K562 (cell line): ENCODE data around the gene MAD2L1BP. TPM values are rescaled to one million over a fixed set of nuclear protein-coding genes. Genes with fewer than 3 reads are reported as not detected.
A peak's percentile ranks its signal among the peaks of the same experiment; 100 is the strongest.

Source experiments
- ARID2 ChIP-seq: fragments of 450-650 bp; IDR thresholded peaks from 2 replicates; pipeline ENCODE4 v1.6.1; 2017; ENCODE audit warnings: antibody characterized with exemption, mild to moderate bottlenecking
- HLTF ChIP-seq: fragments of 450-650 bp; IDR thresholded peaks from 2 replicates; pipeline ENCODE4 v1.6.1; 2016
- JUN ChIP-seq, 2 experiments: sonication (generic) in 1 of 2; formaldehyde crosslinking in 1 of 2; IDR thresholded peaks; 2 replicates each; pipeline versions ENCODE4 v1.6.1 to v1.8.0; 2012 to 2022; ENCODE audit warnings: borderline replicate concordance in 2 of 2, mild to moderate bottlenecking in 2 of 2, improper control_type of control experiment in 1 of 2, low read depth in 1 of 2, low read length in 1 of 2, missing genetic modification reagents in 1 of 2
- MYNN ChIP-seq, 2 experiments: sonication (generic); formaldehyde crosslinking in 1 of 2; IDR thresholded peaks; 2 replicates each; pipeline versions ENCODE4 v1.5.0 to v1.6.1; 2016 to 2020; ENCODE audit warnings: antibody characterized with exemption in 1 of 2, missing genetic modification reagents in 1 of 2
- POLR2A ChIP-seq: fragments of 450-650 bp; conservative IDR thresholded peaks from 2 replicates; pipeline ENCODE4 v1.6.1; 2016
- RB1 ChIP-seq: fragments of 450-650 bp; IDR thresholded peaks from 2 replicates; pipeline ENCODE4 v1.6.1; 2017; ENCODE audit warnings: low read depth, mild to moderate bottlenecking
- RBM22 ChIP-seq: fragments of 200-400 bp; formaldehyde crosslinking; IDR thresholded peaks from 2 replicates; pipeline ENCODE4 v1.6.1; 2018; ENCODE audit warnings: low read length, low read depth; ENCODE audit not compliant: poor library complexity, severe bottlenecking
- SIN3A ChIP-seq, 2 experiments: fragments of 150-350 bp in 1 of 2; IDR thresholded peaks; 2 replicates each; pipeline ENCODE4 v1.6.1; 2011 to 2016; ENCODE audit warnings: borderline replicate concordance in 2 of 2, low read depth in 2 of 2, low read length in 2 of 2, mild to moderate bottlenecking in 2 of 2, moderate library complexity in 2 of 2; ENCODE audit not compliant: control insufficient read depth in 1 of 2
- TAF15 ChIP-seq: fragments of 200-400 bp; formaldehyde crosslinking; IDR thresholded peaks from 2 replicates; pipeline ENCODE4 v1.6.1; 2017; ENCODE audit warnings: mild to moderate bottlenecking, low read depth, low read length, moderate library complexity
- TRIM28 ChIP-seq: fragments of 450-650 bp; IDR thresholded peaks from 2 replicates; pipeline ENCODE4 v1.6.1; 2017
- ZEB2 ChIP-seq: fragments of 450-650 bp; IDR thresholded peaks from 2 replicates; pipeline ENCODE4 v1.6.1; 2016
- ZFP36 ChIP-seq: fragments of 150-350 bp; IDR thresholded peaks from 2 replicates; pipeline ENCODE4 v1.6.1; 2018; ENCODE audit warnings: low read length, low read depth; ENCODE audit not compliant: partially characterized antibody
- ZNF24 ChIP-seq: fragments of 450-650 bp; IDR thresholded peaks from 2 replicates; pipeline ENCODE4 v1.6.1; 2016
- polyA plus RNA-seq, 8 experiments: library from polyadenylated mRNA; depleted of rRNA in 4 of 8; stranded (reverse) in 5 of 8; unstranded in 3 of 8; fragments of >200 nt; fragmentation: Nextera tagmentation in 2 of 8; fragmentation: Illumina TruSeq in 1 of 8; extraction: Ambion mirVana in 2 of 8; extraction: Trizol in 1 of 8; gene quantifications; 2 replicates each; pipeline versions ENCODE4 v1.2.1 to v1.2.3, GENCODE V29; 2011 to 2014; ENCODE audit warnings: inconsistent platforms in 1 of 8, missing spikeins in 1 of 8
- total RNA-seq, 7 experiments: library from RNA; depleted of rRNA in 6 of 7; stranded (reverse); fragments of >200 nt in 6 of 7; fragmentation: Illumina TruSeq in 2 of 7; extraction: Trizol in 2 of 7; gene quantifications; 2 replicates each; pipeline versions ENCODE4 v1.2.1 to v1.2.3, GENCODE V29; 2011 to 2021; ENCODE audit warnings: low replicate concordance in 1 of 7
- TF ChIP-seq, protein P1 (sequence below), 2 experiments: fragments of 200-800 bp in 1 of 2; sonication (Bioruptor generic) in 1 of 2; sonication (generic) in 1 of 2; formaldehyde crosslinking in 1 of 2; IDR thresholded peaks in 1 of 2; conservative IDR thresholded peaks in 1 of 2; 2 replicates each; pipeline versions ENCODE4 v1.5.0 to v1.6.1; 2016 to 2020; ENCODE audit warnings: missing compliant biosample characterization in 1 of 2, missing genetic modification characterization in 1 of 2, missing genetic modification reagents in 1 of 2
- TF ChIP-seq, protein P2 (sequence below): fragments of 150-350 bp; conservative IDR thresholded peaks from 2 replicates; pipeline ENCODE4 v1.6.1; 2014; ENCODE audit warnings: low read length
- TF ChIP-seq, protein P3 (sequence below): fragments of 450-650 bp; IDR thresholded peaks from 2 replicates; pipeline ENCODE4 v1.7.1; 2018; ENCODE audit warnings: mild to moderate bottlenecking, low read depth; ENCODE audit not compliant: partially characterized antibody
- TF ChIP-seq, protein P4 (sequence below), 2 experiments: IDR thresholded peaks; 2 replicates each; pipeline ENCODE4 v1.6.1; 2011; ENCODE audit warnings: borderline replicate concordance in 1 of 2, control low read depth in 1 of 2, low read depth in 1 of 2, low read length in 1 of 2, mild to moderate bottlenecking in 1 of 2, mixed read lengths in 1 of 2, moderate library complexity in 1 of 2; ENCODE audit not compliant: insufficient read depth in 1 of 2, insufficient read length in 1 of 2, poor library complexity in 1 of 2, severe bottlenecking in 1 of 2; ENCODE audit errors: extremely low read depth in 1 of 2

MAD2L1BP gene
- total and polyA plus RNA-seq, 9 of the 15 experiments (the other 6 are each of a cell fraction or from before 2014, with no cell fraction given), result 69.7 to 321 (median 111) TPM

DNA sequence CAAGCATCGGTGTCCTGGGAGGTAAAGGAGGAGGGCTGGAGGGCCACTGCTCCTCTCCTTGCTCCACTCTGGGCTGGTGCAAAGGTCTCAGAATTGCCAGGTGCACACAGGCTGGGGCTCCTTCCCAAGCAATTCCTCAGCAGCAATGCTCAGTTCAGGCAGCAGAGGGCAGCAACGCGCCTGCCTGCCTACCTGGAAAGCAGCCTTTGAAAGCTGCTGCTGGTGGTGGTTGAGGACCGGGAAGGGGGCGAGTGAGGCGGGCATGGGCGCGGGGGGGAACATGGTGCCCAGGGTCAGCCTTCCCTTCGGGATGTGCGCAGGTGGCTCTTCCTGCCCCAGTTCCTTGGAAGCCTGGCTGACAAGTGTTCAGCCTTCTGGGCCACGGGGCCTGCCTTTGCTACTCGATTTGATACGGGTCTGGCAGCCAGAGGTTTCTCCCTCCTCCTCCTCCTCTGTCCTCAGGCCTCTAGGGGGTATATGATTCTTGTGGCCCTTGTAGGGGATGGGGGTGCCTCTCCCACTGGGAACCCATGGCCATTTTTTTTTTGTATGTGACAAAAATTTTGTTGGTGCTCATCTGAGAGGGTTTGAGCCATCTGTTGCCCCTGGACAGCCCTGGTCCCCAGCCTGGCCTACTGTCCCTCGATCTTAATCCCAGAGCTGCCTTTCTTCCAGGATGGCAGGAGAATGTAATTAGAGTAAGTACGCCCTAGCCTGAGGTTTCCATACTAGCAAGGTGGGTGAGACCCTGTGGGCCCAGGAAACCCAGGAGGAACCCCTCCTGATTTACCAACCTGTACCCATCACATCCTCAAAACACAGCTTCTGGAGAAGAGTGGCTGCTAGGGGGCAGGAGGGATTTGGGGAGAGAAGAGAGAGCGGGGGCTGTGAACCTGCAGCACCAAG is 31.9 kb downstream of the MAD2L1BP start (continued):
- TF ChIP-seq ZEB2 (peak; percentile 67; the same call in 1 of the 2 replicates), JUN (IDR thresholded peaks at IDR 0.05; ENCODE audit: borderline replicate concordance, low read depth, low read length) (no peak), JUN (CRISPR knock-in tag; IDR thresholded peaks at IDR 0.05; ENCODE audit: borderline replicate concordance) (no peak), POLR2A (0 out of 2 replicates have a peak, but pooled peaks have one; percentile 1), MYNN (IDR thresholded peaks at IDR 0.05) (peak; percentile 88), MYNN (CRISPR knock-in tag; IDR thresholded peaks at IDR 0.05) (no peak), ARID2 (peak; percentile 75), HLTF (0 out of 2 replicates have a peak, but pooled peaks have one; percentile 16), SIN3A (IDR thresholded peaks at IDR 0.05; ENCODE audit: borderline replicate concordance in 2 of 2, control insufficient read depth in 1 of 2, low read depth in 2 of 2, low read length in 2 of 2) (no peak), ZFP36 (peak; percentile 41), RB1 (peak; percentile 72; the same call in 1 of the 2 replicates), TAF15 (no peak), TRIM28 (no peak), ZNF24 (peak; percentile 6; the same call in 1 of the 2 replicates), RBM22 (peak; percentile 81)
- TF ChIP-seq, protein P1, sequence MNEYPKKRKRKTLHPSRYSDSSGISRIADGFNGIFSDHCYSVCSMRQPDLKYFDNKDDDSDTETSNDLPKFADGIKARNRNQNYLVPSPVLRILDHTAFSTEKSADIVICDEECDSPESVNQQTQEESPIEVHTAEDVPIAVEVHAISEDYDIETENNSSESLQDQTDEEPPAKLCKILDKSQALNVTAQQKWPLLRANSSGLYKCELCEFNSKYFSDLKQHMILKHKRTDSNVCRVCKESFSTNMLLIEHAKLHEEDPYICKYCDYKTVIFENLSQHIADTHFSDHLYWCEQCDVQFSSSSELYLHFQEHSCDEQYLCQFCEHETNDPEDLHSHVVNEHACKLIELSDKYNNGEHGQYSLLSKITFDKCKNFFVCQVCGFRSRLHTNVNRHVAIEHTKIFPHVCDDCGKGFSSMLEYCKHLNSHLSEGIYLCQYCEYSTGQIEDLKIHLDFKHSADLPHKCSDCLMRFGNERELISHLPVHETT (CRISPR knock-in tag; conservative IDR thresholded peaks at IDR 0.05 in 1 of 2, IDR thresholded peaks at IDR 0.05 in 1 of 2), result no peak
- TF ChIP-seq, protein P2, sequence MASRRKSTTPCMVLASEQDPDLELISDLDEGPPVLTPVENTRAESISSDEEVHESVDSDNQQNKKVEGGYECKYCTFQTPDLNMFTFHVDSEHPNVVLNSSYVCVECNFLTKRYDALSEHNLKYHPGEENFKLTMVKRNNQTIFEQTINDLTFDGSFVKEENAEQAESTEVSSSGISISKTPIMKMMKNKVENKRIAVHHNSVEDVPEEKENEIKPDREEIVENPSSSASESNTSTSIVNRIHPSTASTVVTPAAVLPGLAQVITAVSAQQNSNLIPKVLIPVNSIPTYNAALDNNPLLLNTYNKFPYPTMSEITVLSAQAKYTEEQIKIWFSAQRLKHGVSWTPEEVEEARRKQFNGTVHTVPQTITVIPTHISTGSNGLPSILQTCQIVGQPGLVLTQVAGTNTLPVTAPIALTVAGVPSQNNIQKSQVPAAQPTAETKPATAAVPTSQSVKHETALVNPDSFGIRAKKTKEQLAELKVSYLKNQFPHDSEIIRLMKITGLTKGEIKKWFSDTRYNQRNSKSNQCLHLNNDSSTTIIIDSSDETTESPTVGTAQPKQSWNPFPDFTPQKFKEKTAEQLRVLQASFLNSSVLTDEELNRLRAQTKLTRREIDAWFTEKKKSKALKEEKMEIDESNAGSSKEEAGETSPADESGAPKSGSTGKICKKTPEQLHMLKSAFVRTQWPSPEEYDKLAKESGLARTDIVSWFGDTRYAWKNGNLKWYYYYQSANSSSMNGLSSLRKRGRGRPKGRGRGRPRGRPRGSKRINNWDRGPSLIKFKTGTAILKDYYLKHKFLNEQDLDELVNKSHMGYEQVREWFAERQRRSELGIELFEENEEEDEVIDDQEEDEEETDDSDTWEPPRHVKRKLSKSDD, result 0 out of 2 replicates have a peak, but pooled peaks have one; percentile 76
- TF ChIP-seq, protein P3, sequence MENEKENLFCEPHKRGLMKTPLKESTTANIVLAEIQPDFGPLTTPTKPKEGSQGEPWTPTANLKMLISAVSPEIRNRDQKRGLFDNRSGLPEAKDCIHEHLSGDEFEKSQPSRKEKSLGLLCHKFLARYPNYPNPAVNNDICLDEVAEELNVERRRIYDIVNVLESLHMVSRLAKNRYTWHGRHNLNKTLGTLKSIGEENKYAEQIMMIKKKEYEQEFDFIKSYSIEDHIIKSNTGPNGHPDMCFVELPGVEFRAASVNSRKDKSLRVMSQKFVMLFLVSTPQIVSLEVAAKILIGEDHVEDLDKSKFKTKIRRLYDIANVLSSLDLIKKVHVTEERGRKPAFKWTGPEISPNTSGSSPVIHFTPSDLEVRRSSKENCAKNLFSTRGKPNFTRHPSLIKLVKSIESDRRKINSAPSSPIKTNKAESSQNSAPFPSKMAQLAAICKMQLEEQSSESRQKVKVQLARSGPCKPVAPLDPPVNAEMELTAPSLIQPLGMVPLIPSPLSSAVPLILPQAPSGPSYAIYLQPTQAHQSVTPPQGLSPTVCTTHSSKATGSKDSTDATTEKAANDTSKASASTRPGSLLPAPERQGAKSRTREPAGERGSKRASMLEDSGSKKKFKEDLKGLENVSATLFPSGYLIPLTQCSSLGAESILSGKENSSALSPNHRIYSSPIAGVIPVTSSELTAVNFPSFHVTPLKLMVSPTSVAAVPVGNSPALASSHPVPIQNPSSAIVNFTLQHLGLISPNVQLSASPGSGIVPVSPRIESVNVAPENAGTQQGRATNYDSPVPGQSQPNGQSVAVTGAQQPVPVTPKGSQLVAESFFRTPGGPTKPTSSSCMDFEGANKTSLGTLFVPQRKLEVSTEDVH, result peak; percentile 37
- TF ChIP-seq, protein P4, sequence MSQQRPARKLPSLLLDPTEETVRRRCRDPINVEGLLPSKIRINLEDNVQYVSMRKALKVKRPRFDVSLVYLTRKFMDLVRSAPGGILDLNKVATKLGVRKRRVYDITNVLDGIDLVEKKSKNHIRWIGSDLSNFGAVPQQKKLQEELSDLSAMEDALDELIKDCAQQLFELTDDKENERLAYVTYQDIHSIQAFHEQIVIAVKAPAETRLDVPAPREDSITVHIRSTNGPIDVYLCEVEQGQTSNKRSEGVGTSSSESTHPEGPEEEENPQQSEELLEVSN (IDR thresholded peaks at IDR 0.05; ENCODE audit: borderline replicate concordance in 1 of 2, extremely low read depth in 1 of 2, insufficient read depth in 1 of 2, insufficient read length in 1 of 2, low read depth in 1 of 2, low read length in 1 of 2, poor library complexity in 1 of 2, severe bottlenecking in 1 of 2), result peak in 1 of 2 experiments; percentile 19
